Cortex of kidney (tissue), 1 donor: ENCODE results near the gene SLC25A25.
"Not testable (repeated sequence)": the region's sequence is repeated elsewhere in the genome, so short reads cannot be mapped to it uniquely, and the experiment has no call there.

Experiments
- DNase-seq: peaks from one replicate; lab custom pipeline; 2025; lab: John Stamatoyannopoulos, UW

The SLC25A25 gene

DNA sequence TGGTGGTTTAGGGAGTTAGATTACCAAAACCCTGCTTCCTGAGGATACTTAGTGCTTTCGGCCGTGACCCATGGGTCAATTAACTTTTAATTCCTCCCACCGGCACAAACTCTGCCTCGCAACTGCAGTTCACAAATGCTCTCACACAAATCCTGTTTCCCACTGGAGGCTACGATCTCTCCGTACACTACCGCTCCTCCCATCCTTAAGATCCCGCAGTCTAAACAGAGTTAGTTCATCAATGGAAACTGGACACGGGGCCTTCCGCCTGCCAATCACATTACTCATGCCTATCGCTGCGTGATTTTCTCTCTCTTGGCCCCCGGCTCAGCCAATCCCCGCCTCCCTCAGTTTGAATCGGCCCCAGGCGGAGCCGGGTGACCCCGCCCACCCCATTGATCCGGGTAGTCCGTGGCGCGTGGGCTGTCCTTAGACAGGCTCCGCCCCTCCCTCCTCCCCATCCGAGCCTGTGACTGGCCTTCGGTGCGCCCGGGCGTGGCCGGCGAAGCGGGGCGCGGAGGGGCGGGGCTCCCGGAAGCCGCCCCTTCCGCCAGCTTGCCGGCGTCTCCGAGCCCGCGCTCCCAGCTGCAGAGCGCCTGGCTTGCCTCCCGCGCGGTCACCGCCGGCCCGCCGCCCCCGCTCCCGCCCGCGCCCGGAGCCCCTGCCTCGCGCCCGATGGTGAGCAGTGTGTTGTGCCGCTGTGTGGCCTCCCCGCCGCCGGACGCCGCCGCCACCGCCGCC is at the start of gene SLC25A25:
Gene SLC25A25, plus strand, starts transcription at position 588 of the 741 bp plus-strand sequence. Its CDS starts 88 bp downstream, at position 676.
- peak; percentile 76 for DNase-seq

DNA sequence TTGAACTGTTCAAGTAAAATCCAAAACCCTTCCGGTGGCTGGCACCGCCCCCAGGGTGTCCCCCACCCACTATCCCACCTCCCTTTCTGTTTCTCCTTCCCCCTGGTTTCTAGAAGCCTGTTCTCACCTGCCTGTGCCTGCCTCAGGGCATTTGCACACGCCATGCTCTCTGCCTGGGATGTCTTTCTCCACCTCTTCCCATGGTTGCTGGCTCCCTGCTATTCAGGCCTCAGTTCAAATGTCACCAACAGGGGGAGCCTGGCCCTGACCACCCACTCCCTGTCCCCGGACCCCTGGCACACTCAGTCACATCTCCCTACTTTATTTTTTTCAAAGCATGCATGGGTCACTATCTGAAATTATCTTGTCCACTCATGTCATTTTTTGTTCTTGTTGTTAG is 47.3 kb upstream of the SLC25A25 start:
- DNase-seq, result no peak

DNA sequence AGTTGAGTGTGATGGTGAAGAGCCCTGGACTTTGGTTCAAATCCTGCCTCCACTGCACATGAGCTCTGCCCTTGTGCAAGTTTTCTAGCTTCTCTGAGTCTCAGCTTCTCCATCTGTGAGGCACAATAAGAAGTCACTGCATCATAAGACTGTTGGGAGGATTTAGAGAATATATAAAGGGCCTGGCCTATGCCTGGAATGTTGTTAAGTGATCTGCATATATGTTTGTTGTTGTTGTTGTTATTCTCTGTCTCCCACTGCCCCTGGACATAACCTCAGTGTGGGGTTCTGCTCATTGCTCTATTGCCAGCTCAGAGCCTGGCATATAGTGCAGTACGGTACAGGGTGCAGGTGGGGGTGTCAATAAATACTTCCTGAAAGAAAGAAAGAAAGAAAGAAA is 46.9 kb upstream of the SLC25A25 start:
- no peak for DNase-seq

GRCh38 chr9:128022886-128023285 is 45.1 kb upstream of the SLC25A25 start:
- DNase-seq, result no peak

DNA sequence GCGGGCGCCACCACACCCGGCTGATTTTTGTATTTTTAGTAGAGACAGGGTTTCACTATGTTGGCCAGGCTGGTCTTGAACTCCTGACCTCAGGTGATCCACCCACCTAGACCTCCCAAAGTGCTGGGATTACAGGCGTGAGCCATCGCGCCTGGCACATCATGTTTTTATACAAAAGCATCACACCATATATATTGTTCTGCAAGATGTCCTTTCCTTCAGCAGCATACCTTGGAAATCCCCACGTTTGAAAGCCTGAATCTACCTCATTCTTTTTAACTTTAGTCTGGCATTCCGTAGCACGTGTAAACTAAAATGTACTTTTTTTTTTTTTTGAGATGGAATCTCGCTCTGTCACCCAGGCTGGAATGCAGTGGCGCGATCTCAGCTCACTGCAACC is 44.4 kb upstream of the SLC25A25 start:
- DNase-seq, result not testable (repeated sequence)

DNA sequence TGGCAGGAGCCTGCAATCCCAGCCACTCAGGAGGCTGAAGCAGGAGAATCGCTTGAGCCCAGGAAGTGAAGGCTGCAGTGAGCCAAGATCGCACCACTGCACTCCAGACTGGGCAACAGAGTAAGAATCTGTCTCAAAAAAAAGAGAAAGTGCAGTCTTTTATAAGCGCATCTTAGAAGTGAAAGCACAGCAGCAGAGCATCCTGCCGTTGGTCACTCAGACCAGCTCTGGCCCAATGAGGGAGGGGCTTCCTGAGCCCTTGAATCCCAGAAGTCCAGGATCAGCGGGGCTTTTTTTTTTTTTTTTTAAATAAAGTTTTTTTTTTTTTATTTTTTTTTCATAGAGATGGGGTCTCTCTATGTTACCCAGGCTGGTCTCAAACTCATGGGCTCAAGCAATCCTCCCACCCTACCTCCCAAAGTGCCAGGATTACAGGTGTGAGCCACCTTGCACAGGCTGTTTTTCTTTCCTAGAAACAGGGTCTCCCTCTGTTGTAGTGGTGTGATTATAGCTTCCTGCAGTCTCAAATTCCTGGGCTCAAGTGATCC is 43.2 kb upstream of the SLC25A25 start:
- no peak for DNase-seq

GRCh38 chr9:128025736-128026135 is 42.3 kb upstream of the SLC25A25 start:
- no peak for DNase-seq

GRCh38 chr9:128026255-128026772 is 41.7 kb upstream of the SLC25A25 start:
- no peak for DNase-seq

DNA sequence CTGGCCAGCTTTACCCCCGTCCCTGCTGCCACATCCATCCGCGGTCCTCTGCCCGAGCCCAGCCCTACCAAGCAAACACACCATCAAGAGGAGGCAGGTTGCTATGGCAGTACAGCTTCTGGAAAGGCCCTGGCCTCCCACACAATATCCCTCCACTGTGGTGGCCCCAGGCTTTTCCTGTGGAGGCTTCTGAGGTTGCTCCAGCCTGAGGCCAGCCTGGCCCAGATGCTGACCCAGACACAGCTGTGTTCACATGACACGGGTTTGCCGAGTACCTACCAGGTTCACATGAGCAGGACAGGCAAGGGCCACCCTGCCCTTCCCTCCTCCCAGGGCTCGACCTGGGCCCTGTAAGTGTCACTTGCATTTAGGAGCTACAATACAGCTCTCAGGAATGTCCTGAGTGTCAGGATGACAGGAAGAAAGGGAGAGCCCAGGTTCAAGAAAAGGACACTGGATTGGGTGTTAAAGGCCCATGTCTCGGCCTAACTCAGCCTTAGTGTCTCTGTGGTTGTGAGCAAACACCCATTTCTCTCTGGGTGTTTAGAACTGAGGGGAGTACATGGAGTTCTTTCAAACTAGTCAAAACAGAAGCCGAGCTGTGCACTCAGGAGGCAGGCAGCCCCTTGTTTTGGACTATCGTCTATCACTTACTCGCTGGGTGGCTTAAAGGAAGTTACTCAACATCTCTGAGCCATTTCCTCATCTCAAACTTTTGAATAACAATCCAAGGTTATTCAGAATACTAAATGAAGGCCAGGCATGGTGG is 41.1 kb upstream of the SLC25A25 start:
- no peak for DNase-seq

- no peak for DNase-seq
Measured at GRCh38 chr9:128027705-128028104, 40.3 kb upstream of the SLC25A25 start.

GRCh38 chr9:128033609-128034008 is 34.4 kb upstream of the SLC25A25 start:
- DNase-seq, result no peak

GRCh38 chr9:128034821-128035652 is 33.0 kb upstream of the SLC25A25 start:
- no peak for DNase-seq

DNA sequence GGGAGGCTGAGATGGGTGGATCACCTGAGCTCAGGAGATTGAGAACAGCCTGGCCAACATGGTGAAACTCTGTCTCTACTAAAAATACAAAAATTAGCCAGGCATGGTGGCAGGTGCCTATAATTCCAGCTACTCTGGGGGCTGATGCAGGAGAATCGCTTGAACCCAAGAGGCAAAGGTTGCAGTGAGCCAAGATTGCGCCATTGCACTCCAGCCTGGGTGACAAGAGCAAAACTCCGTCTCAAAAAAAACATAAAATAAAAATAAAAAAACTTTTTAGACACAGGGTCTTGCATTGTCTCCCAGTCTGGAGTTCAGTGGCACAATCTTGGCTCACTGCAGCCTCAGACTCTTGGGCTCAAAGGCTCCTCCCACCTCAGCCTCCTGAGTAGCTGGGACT is 31.5 kb upstream of the SLC25A25 start:
- DNase-seq, result not testable (repeated sequence)

- not testable (repeated sequence) for DNase-seq
Measured at GRCh38 chr9:128040783-128041182, 27.2 kb upstream of the SLC25A25 start.

GRCh38 chr9:128042043-128042442 is 26.0 kb upstream of the SLC25A25 start:
- DNase-seq, result no peak

DNA sequence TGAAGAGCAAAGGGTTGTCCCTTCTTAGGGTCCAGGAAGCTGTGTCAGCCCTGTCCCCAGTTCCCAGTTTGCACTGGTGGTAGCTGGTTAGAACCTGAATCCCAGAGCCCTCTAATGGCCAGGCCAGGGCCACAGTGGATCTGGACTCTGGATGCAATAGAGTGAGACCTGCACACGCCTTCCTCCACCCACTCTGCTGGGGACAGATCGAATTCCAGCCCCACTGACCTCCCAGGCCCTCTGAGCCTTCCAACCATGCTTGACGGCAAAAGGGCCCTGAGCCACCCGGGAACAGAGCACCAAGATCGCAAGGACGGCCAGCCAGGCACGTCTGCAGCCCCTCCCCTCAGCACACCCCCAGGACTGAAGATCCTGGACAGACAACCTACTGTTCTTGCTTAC is 24.6 kb upstream of the SLC25A25 start:
- no peak for DNase-seq

- DNase-seq, result not testable (repeated sequence)
Measured at GRCh38 chr9:128045409-128045808, 22.6 kb upstream of the SLC25A25 start.

DNA sequence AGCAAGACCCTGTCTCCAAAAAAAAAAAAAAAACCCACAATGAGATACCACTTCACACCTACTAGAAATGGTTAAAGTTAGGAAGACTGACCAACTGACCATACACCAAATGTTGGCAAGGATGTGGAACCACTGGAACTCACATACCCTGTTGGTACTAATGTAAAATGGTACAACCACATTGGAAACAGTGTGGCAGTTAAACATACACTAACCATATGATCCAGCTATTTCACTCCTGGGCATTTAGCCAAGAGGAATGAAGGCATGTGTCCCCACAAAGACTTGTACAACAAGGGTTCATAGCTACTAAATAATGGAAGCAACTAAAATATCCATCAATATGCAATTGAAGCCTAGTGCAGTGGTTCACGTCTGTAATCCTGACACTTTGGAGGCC is 22.2 kb upstream of the SLC25A25 start:
- DNase-seq, result no peak

DNA sequence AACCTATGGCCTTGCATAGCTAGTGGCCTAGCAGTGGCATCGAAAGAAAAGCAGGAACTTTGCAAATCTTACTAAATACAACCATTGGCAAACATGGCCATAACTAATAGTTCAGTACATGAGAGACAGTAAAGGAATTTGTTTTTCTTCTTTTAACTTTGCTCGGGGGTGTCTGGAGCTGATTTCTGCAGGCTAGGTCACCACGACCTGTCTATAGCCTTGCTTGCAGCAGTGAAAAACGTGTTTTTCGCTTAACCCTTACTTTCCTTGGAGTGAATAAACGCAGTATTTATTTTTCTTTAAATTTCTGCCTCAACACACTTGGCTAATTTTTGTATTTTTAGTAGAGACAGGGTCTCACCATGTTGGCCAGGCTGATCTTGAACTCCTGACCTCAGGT is 20.8 kb upstream of the SLC25A25 start:
- no peak for DNase-seq

- DNase-seq, result no peak
Measured at GRCh38 chr9:128048663-128049062, 19.4 kb upstream of the SLC25A25 start.

DNA sequence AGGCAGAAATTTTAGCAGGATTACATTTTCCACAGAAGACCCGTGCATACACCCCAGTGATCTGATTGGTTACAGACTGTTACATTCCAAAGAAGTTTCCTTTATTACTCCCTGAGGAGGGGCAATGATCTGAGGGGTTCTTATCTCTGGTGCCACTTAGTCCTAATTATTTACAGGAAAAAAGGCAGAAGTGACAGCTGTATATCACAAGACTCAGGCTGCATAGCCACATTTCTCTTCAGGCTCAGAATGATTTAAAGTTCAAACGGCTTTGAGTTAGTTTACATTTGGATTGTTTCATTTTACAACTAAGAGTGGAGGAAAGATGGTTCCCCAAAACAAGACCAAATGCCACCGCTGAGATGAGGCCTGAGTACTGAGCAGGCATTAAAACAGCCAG is 18.2 kb upstream of the SLC25A25 start:
- no peak for DNase-seq
